ENCODE data around the gene DDI2. TPM values are rescaled to one million over a fixed set of nuclear protein-coding genes. Genes with fewer than 3 reads are reported as not detected.

Gene DDI2
- total RNA-seq, 1 donor from 2014 or later = 33.0 TPM

GRCh38 chr1:15678578-15678977, 61.3 kb downstream of the DDI2 start:
- Mint-ChIP-seq H3K27me3 (ENCODE audit: low read depth) (no peaks in the 10 kb centered on the region), H3K4me1 (peaks cover 5% of the 10 kb centered on the region), H3K9me3 (no peaks in the 10 kb centered on the region), H3K36me3 (ENCODE audit: low read depth) (no peaks in the 10 kb centered on the region), H3K27ac (ENCODE audit: unreplicated experiment) (peak overlapping the region; percentile 84), H3K4me3 (no peak overlapping the region)
- no peak for DNase-seq (ENCODE audit: low read depth, low spot score)
- TF ChIP-seq CTCF (conservative IDR thresholded peaks at IDR 0.05) = no peak

GRCh38 chr1:15680131-15680530, 62.9 kb downstream of the DDI2 start:
- Mint-ChIP-seq H3K4me3 (peak overlapping the region; percentile 33), H3K27me3 (ENCODE audit: low read depth) (no peaks in the 10 kb centered on the region), H3K27ac (ENCODE audit: unreplicated experiment) (no peak overlapping the region), H3K4me1 (peaks cover 8% of the 10 kb centered on the region), H3K9me3 (no peaks in the 10 kb centered on the region), H3K36me3 (ENCODE audit: low read depth) (no peaks in the 10 kb centered on the region)
- no peak for DNase-seq (ENCODE audit: low read depth, low spot score)
- no peak for TF ChIP-seq CTCF (conservative IDR thresholded peaks at IDR 0.05)

- TF ChIP-seq CTCF (conservative IDR thresholded peaks at IDR 0.05) = no peak
- H3K27ac Mint-ChIP-seq (ENCODE audit: unreplicated experiment) = no peak overlapping the region
- no peaks in the 10 kb centered on the region for H3K36me3 Mint-ChIP-seq (ENCODE audit: low read depth)
- H3K9me3 Mint-ChIP-seq = no peaks in the 10 kb centered on the region
- DNase-seq (ENCODE audit: low read depth, low spot score) = no peak
- no peaks in the 10 kb centered on the region for H3K27me3 Mint-ChIP-seq (ENCODE audit: low read depth)
- H3K4me1 Mint-ChIP-seq = peaks cover 15% of the 10 kb centered on the region
- peak overlapping the region; percentile 61 for H3K4me3 Mint-ChIP-seq
Measured at GRCh38 chr1:15680561-15681348, 63.5 kb downstream of the DDI2 start.

GRCh38 chr1:15681349-15682292, 64.4 kb downstream of the DDI2 start:
- no peak overlapping the region for H3K27ac Mint-ChIP-seq (ENCODE audit: unreplicated experiment)
- H3K9me3 Mint-ChIP-seq = no peaks in the 10 kb centered on the region
- peaks cover 18% of the 10 kb centered on the region for H3K4me1 Mint-ChIP-seq
- no peak for DNase-seq (ENCODE audit: low read depth, low spot score)
- no peaks in the 10 kb centered on the region for H3K27me3 Mint-ChIP-seq (ENCODE audit: low read depth)
- no peak for TF ChIP-seq CTCF (conservative IDR thresholded peaks at IDR 0.05)
- H3K36me3 Mint-ChIP-seq (ENCODE audit: low read depth) = no peaks in the 10 kb centered on the region
- H3K4me3 Mint-ChIP-seq = peak overlapping the region; percentile 90

- DNase-seq (ENCODE audit: low read depth, low spot score) = no peak
- Mint-ChIP-seq H3K36me3 (ENCODE audit: low read depth) (peaks cover 2% of the 10 kb centered on the region), H3K4me1 (peaks cover 18% of the 10 kb centered on the region), H3K27me3 (ENCODE audit: low read depth) (no peaks in the 10 kb centered on the region), H3K27ac (ENCODE audit: unreplicated experiment) (peak overlapping the region; percentile 73), H3K4me3 (peak overlapping the region; percentile 90), H3K9me3 (peaks cover 1% of the 10 kb centered on the region)
- TF ChIP-seq CTCF (conservative IDR thresholded peaks at IDR 0.05) = no peak
Measured at GRCh38 chr1:15682936-15683341, 65.7 kb downstream of the DDI2 start.

All from neural crest cell (in vitro differentiated cells).